Mesenchymal stem cell (in vitro differentiated cells and primary cell): ENCODE measurements around the gene LDB2.

ENCODE experiments used
- DNase-seq: peaks from one replicate; pipeline ENCODE4 v3.0.0-alpha.2; 2013
- H2AFZ ChIP-seq: one replicate; pipeline ENCODE4 v1.6.1; 2013; ENCODE audit warnings: low read depth, mild to moderate bottlenecking, control low read depth, inconsistent platforms, low read length, moderate library complexity
- H2AK5ac ChIP-seq: 2 replicates; pipeline ENCODE4 v1.6.1; 2013; ENCODE audit warnings: low read length, moderate library complexity, mild to moderate bottlenecking, inconsistent platforms; ENCODE audit not compliant: severe bottlenecking
- H2BK120ac ChIP-seq: one replicate; pipeline ENCODE4 v1.6.1; 2013; ENCODE audit warnings: low read depth, mild to moderate bottlenecking, inconsistent platforms, low read length, moderate library complexity
- H2BK12ac ChIP-seq, 2 experiments: one replicate each; pipeline ENCODE4 v1.6.1; 2013; ENCODE audit warnings: inconsistent platforms in 2 of 2, low read length in 2 of 2, mild to moderate bottlenecking in 2 of 2, moderate library complexity in 2 of 2, control low read depth in 1 of 2
- H2BK15ac ChIP-seq: one replicate; pipeline ENCODE4 v1.6.1; 2013; ENCODE audit warnings: mild to moderate bottlenecking, low read depth, inconsistent platforms; ENCODE audit not compliant: poor library complexity, severe bottlenecking
- H2BK5ac ChIP-seq: 2 replicates; pipeline ENCODE4 v1.6.1; 2013; ENCODE audit warnings: low read depth, mild to moderate bottlenecking, low read length, control low read depth, inconsistent platforms; ENCODE audit not compliant: poor library complexity, severe bottlenecking
- H3K14ac ChIP-seq, 2 experiments: one replicate each; pipeline ENCODE4 v1.6.1; 2013; ENCODE audit warnings: inconsistent platforms in 2 of 2, low read length in 2 of 2, control low read depth in 1 of 2, mild to moderate bottlenecking in 1 of 2, moderate library complexity in 1 of 2
- H3K18ac ChIP-seq, 2 experiments: one replicate each; pipeline ENCODE4 v1.6.1; 2013; ENCODE audit warnings: inconsistent platforms in 2 of 2, low read length in 2 of 2, control low read depth in 1 of 2, low read depth in 1 of 2, mild to moderate bottlenecking in 1 of 2
- H3K23ac ChIP-seq, 2 experiments: one replicate each; pipeline ENCODE4 v1.6.1; 2013; ENCODE audit warnings: inconsistent platforms in 2 of 2, low read length in 2 of 2, mild to moderate bottlenecking in 2 of 2, moderate library complexity in 2 of 2, control low read depth in 1 of 2
- H3K27ac ChIP-seq: 2 replicates; pipeline ENCODE4 v1.5.1; 2013; ENCODE audit warnings: mild to moderate bottlenecking, moderate library complexity, low read length, control low read depth, inconsistent platforms; ENCODE audit not compliant: poor library complexity, severe bottlenecking
- H3K27me3 ChIP-seq, 2 experiments: 2 replicates each; pipeline versions ENCODE4 v1.6.1 to v1.7.0; 2013; ENCODE audit warnings: low read length in 2 of 2, mild to moderate bottlenecking in 2 of 2, moderate library complexity in 2 of 2, control low read depth in 1 of 2, inconsistent platforms in 1 of 2; ENCODE audit not compliant: control insufficient read depth in 1 of 2, insufficient read depth in 1 of 2
- H3K36me3 ChIP-seq, 2 experiments: 2 replicates each; pipeline versions ENCODE4 v1.6.1 to v1.7.0; 2013; ENCODE audit warnings: low read length in 2 of 2, control low read depth in 1 of 2, inconsistent platforms in 1 of 2, low read depth in 1 of 2, mild to moderate bottlenecking in 1 of 2; ENCODE audit not compliant: insufficient read depth in 2 of 2, control insufficient read depth in 1 of 2
- H3K4ac ChIP-seq, 2 experiments: one replicate each; pipeline ENCODE4 v1.6.1; 2013; ENCODE audit warnings: inconsistent platforms in 2 of 2, low read length in 2 of 2, mild to moderate bottlenecking in 2 of 2, moderate library complexity in 2 of 2, control low read depth in 1 of 2, low read depth in 1 of 2
- H3K4me1 ChIP-seq: 2 replicates; pipeline ENCODE4 v1.6.1; 2013; ENCODE audit warnings: low read depth, low read length, control low read depth; ENCODE audit not compliant: control insufficient read depth, insufficient read depth
- H3K4me2 ChIP-seq: 2 replicates; pipeline ENCODE4 v1.6.1; 2013; ENCODE audit warnings: low read length, mild to moderate bottlenecking, inconsistent platforms; ENCODE audit not compliant: poor library complexity, severe bottlenecking
- H3K4me3 ChIP-seq, 2 experiments: 2 replicates each; pipeline versions ENCODE4 v1.5.1 to v1.7.0; 2013; ENCODE audit warnings: low read length in 2 of 2, mild to moderate bottlenecking in 2 of 2, control low read depth in 1 of 2, low read depth in 1 of 2; ENCODE audit not compliant: insufficient read depth in 1 of 2
- H3K79me1 ChIP-seq: replicated peaks from 2 replicates; pipeline ENCODE4 v1.6.1; 2013; ENCODE audit warnings: mild to moderate bottlenecking, control low read depth, low read length, inconsistent platforms; ENCODE audit not compliant: poor library complexity, severe bottlenecking
- H3K9ac ChIP-seq: 2 replicates; pipeline ENCODE4 v1.7.0; 2013; ENCODE audit warnings: mild to moderate bottlenecking, low read length, moderate library complexity
- H3K9me3 ChIP-seq: 2 replicates; pipeline ENCODE4 v1.7.0; 2013; ENCODE audit warnings: mild to moderate bottlenecking, low read length; ENCODE audit not compliant: control insufficient read depth
- H4K8ac ChIP-seq: one replicate; pipeline ENCODE4 v1.6.1; 2013; ENCODE audit warnings: inconsistent platforms, mild to moderate bottlenecking, low read length, moderate library complexity
- H4K91ac ChIP-seq: one replicate; pipeline ENCODE4 v1.6.1; 2013; ENCODE audit warnings: mild to moderate bottlenecking, low read length, inconsistent platforms
- WGBS: methylation state at CpG from one replicate; pipeline ENCODE4 v1.1.7; 2013; ENCODE audit warnings: mixed read lengths; 5-methylcytosine and 5-hydroxymethylcytosine counted together

The LDB2 gene

GRCh38 chr4:16728111-16728510, 170.3 kb downstream of the LDB2 start:
- Histone ChIP-seq H2BK120ac (no peak overlapping the region), H3K18ac (no peak overlapping the region), H2BK5ac (no peak overlapping the region), H3K79me1 (no peaks in the 10 kb centered on the region), H2BK15ac (no peak overlapping the region), H3K36me3 (peaks cover 0 to 9% of the 10 kb centered on the region in 2 experiments), H3K4me1 (no peaks in the 10 kb centered on the region), H2AK5ac (no peak overlapping the region), H4K8ac (no peak overlapping the region), H3K14ac (no peak overlapping the region), H3K9ac (no peak overlapping the region), H3K4ac (no peak overlapping the region), H2BK12ac (no peak overlapping the region), H3K27me3 (no peaks in the 10 kb centered on the region), H3K23ac (no peak overlapping the region), H4K91ac (no peak overlapping the region), H3K27ac (no peak overlapping the region), H3K4me3 (no peak overlapping the region), H2AFZ (no peak overlapping the region), H3K4me2 (no peak overlapping the region), H3K9me3 (no peaks in the 10 kb centered on the region)
- no peak for DNase-seq

GRCh38 chr4:16727218-16727617, 171.2 kb downstream of the LDB2 start:
- Histone ChIP-seq H3K4me3 (no peak overlapping the region), H3K4ac (no peak overlapping the region), H4K91ac (no peak overlapping the region), H4K8ac (no peak overlapping the region), H2BK15ac (no peak overlapping the region), H3K14ac (no peak overlapping the region), H2BK12ac (no peak overlapping the region), H3K9me3 (no peaks in the 10 kb centered on the region), H3K27me3 (no peaks in the 10 kb centered on the region), H3K23ac (no peak overlapping the region), H3K18ac (no peak overlapping the region), H2BK120ac (no peak overlapping the region), H3K4me1 (no peaks in the 10 kb centered on the region), H3K79me1 (no peaks in the 10 kb centered on the region), H2AFZ (no peak overlapping the region), H2AK5ac (no peak overlapping the region), H3K4me2 (no peak overlapping the region), H3K9ac (no peak overlapping the region), H3K36me3 (peaks cover 0 to 9% of the 10 kb centered on the region in 2 experiments), H2BK5ac (no peak overlapping the region), H3K27ac (no peak overlapping the region)
- WGBS = 93% methylated on average over 6 of the region's 6 CpGs
- DNase-seq = no peak

GRCh38 chr4:16726368-16727050, 171.9 kb downstream of the LDB2 start:
- Histone ChIP-seq H3K23ac (no peak overlapping the region), H3K27ac (no peak overlapping the region), H3K79me1 (no peaks in the 10 kb centered on the region), H3K14ac (no peak overlapping the region), H3K4me3 (no peak overlapping the region), H3K4ac (no peak overlapping the region), H2BK120ac (no peak overlapping the region), H3K36me3 (peaks cover 0 to 9% of the 10 kb centered on the region in 2 experiments), H3K9me3 (no peaks in the 10 kb centered on the region), H3K18ac (no peak overlapping the region), H2BK12ac (no peak overlapping the region), H4K91ac (no peak overlapping the region), H2BK15ac (no peak overlapping the region), H3K27me3 (no peaks in the 10 kb centered on the region), H4K8ac (no peak overlapping the region), H2AFZ (no peak overlapping the region), H3K9ac (no peak overlapping the region), H3K4me2 (no peak overlapping the region), H3K4me1 (no peaks in the 10 kb centered on the region), H2BK5ac (no peak overlapping the region), H2AK5ac (no peak overlapping the region)
- WGBS = over 99% methylated on average over 3 of the region's 8 CpGs
- no peak for DNase-seq

- Histone ChIP-seq H3K9ac (no peak overlapping the region), H2BK15ac (no peak overlapping the region), H2BK5ac (no peak overlapping the region), H3K4ac (no peak overlapping the region), H4K8ac (no peak overlapping the region), H2BK120ac (no peak overlapping the region), H3K36me3 (peaks cover 0 to 5% of the 10 kb centered on the region in 2 experiments), H4K91ac (no peak overlapping the region), H3K4me3 (no peak overlapping the region), H3K4me1 (no peaks in the 10 kb centered on the region), H3K18ac (no peak overlapping the region), H3K23ac (no peak overlapping the region), H3K27ac (no peak overlapping the region), H3K79me1 (no peaks in the 10 kb centered on the region), H2AFZ (no peak overlapping the region), H3K9me3 (no peaks in the 10 kb centered on the region), H2BK12ac (no peak overlapping the region), H3K14ac (no peak overlapping the region), H3K27me3 (no peaks in the 10 kb centered on the region), H3K4me2 (no peak overlapping the region), H2AK5ac (no peak overlapping the region)
- DNase-seq = no peak
- 80% methylated on average over 6 of the region's 6 CpGs for WGBS
Observed at GRCh38 chr4:16725252-16725651, 173.2 kb downstream of the LDB2 start.
